Measurements from ENCODE around the gene GCK. TPM values are rescaled to one million over a fixed set of nuclear protein-coding genes. Genes with fewer than 3 reads are reported as not detected.

Gene GCK
- polyA plus RNA-seq, 1 of the 3 experiments (the other 2 are of a cell fraction) = 1.6 TPM

DNA sequence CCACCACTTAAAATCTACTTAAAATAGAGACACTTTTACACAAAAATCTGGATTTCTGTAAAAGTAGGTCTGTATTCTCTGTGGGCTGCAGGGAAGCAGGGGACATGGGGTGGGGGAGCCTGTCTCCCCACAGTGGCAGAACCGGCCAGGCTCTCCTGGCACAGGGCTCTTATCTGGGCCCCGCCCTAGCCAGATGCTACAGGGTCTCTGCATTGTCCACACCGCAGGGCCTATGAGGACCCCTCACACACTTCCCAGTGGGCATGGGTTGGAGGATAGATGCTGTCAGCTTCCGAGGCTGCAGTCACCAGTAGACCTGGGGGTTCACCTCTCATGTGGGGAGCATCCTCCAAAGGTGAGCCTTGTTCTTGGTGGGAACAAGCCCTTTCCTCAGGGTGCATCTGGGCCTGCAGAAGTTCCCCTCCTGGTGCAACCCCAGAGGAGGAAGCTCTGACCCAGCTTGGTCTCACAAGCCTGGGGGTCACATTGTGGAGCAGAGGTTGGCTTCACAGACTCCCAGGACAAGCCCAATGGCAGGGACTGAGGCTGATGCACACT lies 32.7 kb downstream of the GCK start:
- H3K9me3 ChIP-seq = no peaks in the 10 kb centered on the region
- H3K9ac ChIP-seq = no peak overlapping the region
- 67% methylated on average over 1 of the region's 4 CpGs for whole genome bisulfite sequencing (ENCODE audit: low lambda C conversion rate)
- no peak overlapping the region for H3K4me3 ChIP-seq (ENCODE audit: low read depth in 2 of 2, low read length in 1 of 2)
- H3K27ac ChIP-seq (ENCODE audit: low read depth in 2 of 2, low read length in 1 of 2) = no peak overlapping the region
- no peak for DNase-seq
- no peak overlapping the region for H2AFZ ChIP-seq (ENCODE audit: low read depth)
- peaks cover 0 to 25% of the 10 kb centered on the region in 2 experiments; a peak in 1 of 4 replicates for H3K4me1 ChIP-seq (ENCODE audit: control insufficient read depth in 1 of 2, insufficient read depth in 2 of 2, low read depth in 1 of 2, low read length in 1 of 2)
- no peaks in the 10 kb centered on the region for H3K9me2 ChIP-seq
- no peaks in the 10 kb centered on the region for H3K79me2 ChIP-seq (ENCODE audit: insufficient read depth)
- CTCF ChIA-PET = interaction anchor here (0.7 to 1.6 kb wide), 2 partner anchors 45 to 84 kb away, joined by 3 to 5 read pairs; no protein-coding TSS in a partner anchor
- H3F3A ChIP-seq (replicated peaks; ENCODE audit: insufficient read depth) = no peaks in the 10 kb centered on the region
- no peaks in the 10 kb centered on the region for H4K20me1 ChIP-seq (ENCODE audit: insufficient read depth)
- TF ChIP-seq, protein P1, sequence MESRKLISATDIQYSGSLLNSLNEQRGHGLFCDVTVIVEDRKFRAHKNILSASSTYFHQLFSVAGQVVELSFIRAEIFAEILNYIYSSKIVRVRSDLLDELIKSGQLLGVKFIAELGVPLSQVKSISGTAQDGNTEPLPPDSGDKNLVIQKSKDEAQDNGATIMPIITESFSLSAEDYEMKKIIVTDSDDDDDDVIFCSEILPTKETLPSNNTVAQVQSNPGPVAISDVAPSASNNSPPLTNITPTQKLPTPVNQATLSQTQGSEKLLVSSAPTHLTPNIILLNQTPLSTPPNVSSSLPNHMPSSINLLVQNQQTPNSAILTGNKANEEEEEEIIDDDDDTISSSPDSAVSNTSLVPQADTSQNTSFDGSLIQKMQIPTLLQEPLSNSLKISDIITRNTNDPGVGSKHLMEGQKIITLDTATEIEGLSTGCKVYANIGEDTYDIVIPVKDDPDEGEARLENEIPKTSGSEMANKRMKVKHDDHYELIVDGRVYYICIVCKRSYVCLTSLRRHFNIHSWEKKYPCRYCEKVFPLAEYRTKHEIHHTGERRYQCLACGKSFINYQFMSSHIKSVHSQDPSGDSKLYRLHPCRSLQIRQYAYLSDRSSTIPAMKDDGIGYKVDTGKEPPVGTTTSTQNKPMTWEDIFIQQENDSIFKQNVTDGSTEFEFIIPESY (IDR thresholded peaks at IDR 0.05; ENCODE audit: borderline replicate concordance, low read depth) = no peak
- TF ChIP-seq, protein P2, sequence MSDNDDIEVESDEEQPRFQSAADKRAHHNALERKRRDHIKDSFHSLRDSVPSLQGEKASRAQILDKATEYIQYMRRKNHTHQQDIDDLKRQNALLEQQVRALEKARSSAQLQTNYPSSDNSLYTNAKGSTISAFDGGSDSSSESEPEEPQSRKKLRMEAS (IDR thresholded peaks at IDR 0.05; ENCODE audit: low read depth) = no peak
- TF ChIP-seq RAD21 (IDR thresholded peaks at IDR 0.05; ENCODE audit: low read length) = no peak
- no peak overlapping the region for H3K4me2 ChIP-seq
- H3K27me3 ChIP-seq (ENCODE audit: insufficient read depth) = no peaks in the 10 kb centered on the region
- no peaks in the 10 kb centered on the region for H3K36me3 ChIP-seq (replicated peaks in 1 of 2; ENCODE audit: control insufficient read depth in 1 of 2, insufficient read depth in 2 of 2, low read length in 1 of 2)
- POLR2A ChIA-PET = no interaction called here

DNA sequence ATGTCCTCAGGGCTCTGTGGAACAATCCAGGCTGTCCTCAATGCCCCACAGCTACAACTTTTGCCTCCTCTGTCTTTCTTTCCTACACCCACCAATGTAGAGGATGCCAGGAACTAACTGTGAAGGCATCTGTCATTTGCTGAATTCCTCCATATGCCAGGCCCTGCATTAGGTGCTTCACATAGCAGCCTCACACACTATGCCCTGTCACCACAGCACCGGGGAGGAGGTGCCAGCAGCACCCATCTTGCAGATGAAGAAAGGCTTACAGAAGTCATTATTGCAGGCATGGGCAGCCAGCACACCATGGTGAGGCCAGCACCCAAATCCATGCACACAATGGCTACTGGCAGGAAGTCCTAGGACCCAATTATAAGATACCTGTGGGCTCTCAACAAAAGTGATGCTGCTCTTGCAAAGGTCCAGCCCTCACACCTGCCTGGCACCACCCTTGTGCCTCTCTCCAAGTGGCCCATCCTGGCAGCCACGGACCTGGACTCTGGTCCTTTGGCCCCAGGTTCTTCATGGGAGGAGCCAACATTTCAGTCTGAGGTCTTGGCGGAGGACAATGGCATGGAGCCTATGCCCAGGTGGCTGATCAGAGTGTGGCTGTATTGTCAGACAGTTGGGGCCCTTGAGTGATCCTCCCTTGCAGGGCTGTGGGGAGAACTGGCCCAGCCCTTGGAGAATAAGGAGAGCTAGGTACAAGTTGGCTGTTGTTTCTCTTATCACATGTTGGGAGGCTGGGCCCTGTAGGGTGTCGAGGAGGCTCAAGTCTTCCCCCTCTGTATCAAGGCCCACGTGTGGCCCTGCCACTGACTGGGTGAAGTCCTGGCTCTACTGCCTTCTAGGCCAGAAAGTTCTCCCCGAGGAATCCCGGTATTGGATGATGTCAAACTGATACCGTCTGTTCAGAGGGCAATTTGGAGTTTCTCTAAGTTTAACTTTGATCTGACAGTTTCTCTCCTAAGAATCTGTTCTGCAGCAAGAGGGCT lies 33.8 kb downstream of the GCK start:
- Histone ChIP-seq H3K9me3 (no peaks in the 10 kb centered on the region), H3K36me3 (replicated peaks in 1 of 2; ENCODE audit: control insufficient read depth in 1 of 2, insufficient read depth in 2 of 2, low read length in 1 of 2) (no peaks in the 10 kb centered on the region), H3K4me3 (ENCODE audit: low read depth in 2 of 2, low read length in 1 of 2) (no peak overlapping the region), H2AFZ (ENCODE audit: low read depth) (no peak overlapping the region), H4K20me1 (ENCODE audit: insufficient read depth) (no peaks in the 10 kb centered on the region), H3K4me2 (no peak overlapping the region), H3K27me3 (ENCODE audit: insufficient read depth) (no peaks in the 10 kb centered on the region), H3K27ac (ENCODE audit: low read depth in 2 of 2, low read length in 1 of 2) (no peak overlapping the region), H3K4me1 (ENCODE audit: control insufficient read depth in 1 of 2, insufficient read depth in 2 of 2, low read depth in 1 of 2, low read length in 1 of 2) (peaks cover 0 to 28% of the 10 kb centered on the region in 2 experiments; a peak in 1 of 4 replicates), H3K9me2 (no peaks in the 10 kb centered on the region), H3K9ac (no peak overlapping the region), H3F3A (replicated peaks; ENCODE audit: insufficient read depth) (no peaks in the 10 kb centered on the region), H3K79me2 (ENCODE audit: insufficient read depth) (no peaks in the 10 kb centered on the region)
- ChIA-PET POLR2A (no interaction called here), CTCF (interaction anchor here (1.6 kb wide), 1 partner anchor 83 kb away, joined by 5 read pairs; no protein-coding TSS in a partner anchor)
- TF ChIP-seq ELF1 (IDR thresholded peaks at IDR 0.05) = no peak
- TF ChIP-seq, protein P2 (IDR thresholded peaks at IDR 0.05; ENCODE audit: low read depth) = no peak
- no peak for TF ChIP-seq MEF2A (IDR thresholded peaks at IDR 0.05; ENCODE audit: borderline replicate concordance, low read depth)
- no peak for TF ChIP-seq EP300 (IDR thresholded peaks at IDR 0.05; ENCODE audit: borderline replicate concordance in 1 of 2, low read depth in 1 of 2, low read length in 1 of 2)
- no peak for TF ChIP-seq FOXM1 (IDR thresholded peaks at IDR 0.05; ENCODE audit: low read depth)
- TF ChIP-seq YY1 (IDR thresholded peaks at IDR 0.05; ENCODE audit: low read depth) = no peak
- TF ChIP-seq, protein P3, sequence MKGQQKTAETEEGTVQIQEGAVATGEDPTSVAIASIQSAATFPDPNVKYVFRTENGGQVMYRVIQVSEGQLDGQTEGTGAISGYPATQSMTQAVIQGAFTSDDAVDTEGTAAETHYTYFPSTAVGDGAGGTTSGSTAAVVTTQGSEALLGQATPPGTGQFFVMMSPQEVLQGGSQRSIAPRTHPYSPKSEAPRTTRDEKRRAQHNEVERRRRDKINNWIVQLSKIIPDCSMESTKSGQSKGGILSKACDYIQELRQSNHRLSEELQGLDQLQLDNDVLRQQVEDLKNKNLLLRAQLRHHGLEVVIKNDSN (IDR thresholded peaks at IDR 0.05; ENCODE audit: borderline replicate concordance, low read depth) = no peak
- TF ChIP-seq, protein P4, sequence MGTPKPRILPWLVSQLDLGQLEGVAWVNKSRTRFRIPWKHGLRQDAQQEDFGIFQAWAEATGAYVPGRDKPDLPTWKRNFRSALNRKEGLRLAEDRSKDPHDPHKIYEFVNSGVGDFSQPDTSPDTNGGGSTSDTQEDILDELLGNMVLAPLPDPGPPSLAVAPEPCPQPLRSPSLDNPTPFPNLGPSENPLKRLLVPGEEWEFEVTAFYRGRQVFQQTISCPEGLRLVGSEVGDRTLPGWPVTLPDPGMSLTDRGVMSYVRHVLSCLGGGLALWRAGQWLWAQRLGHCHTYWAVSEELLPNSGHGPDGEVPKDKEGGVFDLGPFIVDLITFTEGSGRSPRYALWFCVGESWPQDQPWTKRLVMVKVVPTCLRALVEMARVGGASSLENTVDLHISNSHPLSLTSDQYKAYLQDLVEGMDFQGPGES (IDR thresholded peaks at IDR 0.05; ENCODE audit: low read depth, low read length) = no peak
- no peak for TF ChIP-seq RCOR1 (IDR thresholded peaks at IDR 0.05; ENCODE audit: low read length)
- no peak for TF ChIP-seq TAF1 (IDR thresholded peaks at IDR 0.05; ENCODE audit: borderline replicate concordance, low read depth, low read length)
- TF ChIP-seq FOXJ3 (CRISPR knock-in tag; IDR thresholded peaks at IDR 0.05) = no peak
- TF ChIP-seq TEAD4 (IDR thresholded peaks at IDR 0.05; ENCODE audit: borderline replicate concordance, insufficient read depth) = no peak
- TF ChIP-seq, protein P5, sequence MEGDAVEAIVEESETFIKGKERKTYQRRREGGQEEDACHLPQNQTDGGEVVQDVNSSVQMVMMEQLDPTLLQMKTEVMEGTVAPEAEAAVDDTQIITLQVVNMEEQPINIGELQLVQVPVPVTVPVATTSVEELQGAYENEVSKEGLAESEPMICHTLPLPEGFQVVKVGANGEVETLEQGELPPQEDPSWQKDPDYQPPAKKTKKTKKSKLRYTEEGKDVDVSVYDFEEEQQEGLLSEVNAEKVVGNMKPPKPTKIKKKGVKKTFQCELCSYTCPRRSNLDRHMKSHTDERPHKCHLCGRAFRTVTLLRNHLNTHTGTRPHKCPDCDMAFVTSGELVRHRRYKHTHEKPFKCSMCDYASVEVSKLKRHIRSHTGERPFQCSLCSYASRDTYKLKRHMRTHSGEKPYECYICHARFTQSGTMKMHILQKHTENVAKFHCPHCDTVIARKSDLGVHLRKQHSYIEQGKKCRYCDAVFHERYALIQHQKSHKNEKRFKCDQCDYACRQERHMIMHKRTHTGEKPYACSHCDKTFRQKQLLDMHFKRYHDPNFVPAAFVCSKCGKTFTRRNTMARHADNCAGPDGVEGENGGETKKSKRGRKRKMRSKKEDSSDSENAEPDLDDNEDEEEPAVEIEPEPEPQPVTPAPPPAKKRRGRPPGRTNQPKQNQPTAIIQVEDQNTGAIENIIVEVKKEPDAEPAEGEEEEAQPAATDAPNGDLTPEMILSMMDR (IDR thresholded peaks at IDR 0.05) = no peak
- no peak for TF ChIP-seq FOSL2 (IDR thresholded peaks at IDR 0.05; ENCODE audit: borderline replicate concordance, low read depth)
- TF ChIP-seq JUND (IDR thresholded peaks at IDR 0.05) = no peak
- WGBS (ENCODE audit: low lambda C conversion rate) = 56% methylated on average over 6 of the region's 8 CpGs
- DNase-seq = no peak

Measured in SK-N-SH (cell line).